GM23338 (cell line): ENCODE measurements around the gene ZNF614. TPM values are rescaled to one million over a fixed set of nuclear protein-coding genes. Genes with fewer than 3 reads are reported as not detected.

Experiments used
- ATAC-seq: fragments of 200-7000 bp; cut with Tn5 transposase; 3 replicates; pipeline ENCODE4 v1.9.1; 2020
- DNase-seq: peaks from one replicate; pipeline ENCODE4 v3.0.0-alpha.2; 2015; ENCODE audit warnings: low spot score
- H2AFZ ChIP-seq: fragments of 200-600 bp; sonication (generic); 2 replicates; pipeline ENCODE4 v1.8.0; 2016; ENCODE audit warnings: antibody characterized with exemption, mild to moderate bottlenecking, moderate library complexity
- H3F3A ChIP-seq: fragments of 200-600 bp; sonication (generic); replicated peaks from 2 replicates; pipeline ENCODE4 v1.8.0; 2017; ENCODE audit warnings: antibody characterized with exemption, mixed run types, low read depth
- H3K27ac ChIP-seq: fragments of 200-600 bp; sonication (generic); 2 replicates; pipeline ENCODE4 v1.6.1; 2016; ENCODE audit warnings: low read depth
- H3K27me3 ChIP-seq: fragments of 200-600 bp; sonication (generic); 2 replicates; pipeline ENCODE4 v1.8.0; 2016; ENCODE audit warnings: mild to moderate bottlenecking, mixed run types, moderate library complexity; ENCODE audit not compliant: insufficient read depth
- H3K36me3 ChIP-seq: fragments of 200-600 bp; sonication (generic); 2 replicates; pipeline ENCODE4 v1.8.0; 2016; ENCODE audit warnings: mild to moderate bottlenecking; ENCODE audit not compliant: insufficient read depth
- H3K4me1 ChIP-seq: fragments of 200-600 bp; sonication (generic); 2 replicates; pipeline ENCODE4 v1.8.0; 2016; ENCODE audit warnings: mild to moderate bottlenecking, moderate library complexity; ENCODE audit not compliant: insufficient read depth
- H3K4me2 ChIP-seq: fragments of 200-600 bp; sonication (generic); 2 replicates; pipeline ENCODE4 v1.7.1; 2017; ENCODE audit warnings: mixed run types
- H3K4me3 ChIP-seq: fragments of 200-600 bp; sonication (generic); 2 replicates; pipeline ENCODE4 v1.6.1; 2016; ENCODE audit warnings: mixed run types
- H3K79me2 ChIP-seq: fragments of 200-600 bp; sonication (generic); replicated peaks from 2 replicates; pipeline ENCODE4 v1.8.0; 2017; ENCODE audit warnings: mild to moderate bottlenecking; ENCODE audit not compliant: insufficient read depth
- H3K9me2 ChIP-seq: fragments of 200-600 bp; sonication (generic); 2 replicates; pipeline ENCODE4 v1.8.0; 2017; ENCODE audit not compliant: insufficient read depth
- H4K20me1 ChIP-seq: fragments of 200-600 bp; sonication (generic); replicated peaks from 2 replicates; pipeline ENCODE4 v1.8.0; 2017; ENCODE audit warnings: mild to moderate bottlenecking; ENCODE audit not compliant: insufficient read depth
- H3K27ac Mint-ChIP-seq: 2 replicates; pipeline ENCODE4 v1.8.0; 2020; ENCODE audit warnings: inconsistent platforms, mild to moderate bottlenecking, moderate library complexity, mixed read lengths
- H3K27me3 Mint-ChIP-seq: 3 replicates; pipeline ENCODE4 v1.8.0; 2022; ENCODE audit warnings: low read depth, mild to moderate bottlenecking, moderate library complexity, mixed read lengths, inconsistent platforms; ENCODE audit not compliant: insufficient read depth, poor library complexity
- H3K36me3 Mint-ChIP-seq: 3 replicates; pipeline ENCODE4 v1.8.0; 2021; ENCODE audit warnings: low read depth, mild to moderate bottlenecking, inconsistent platforms, moderate library complexity, mixed read lengths
- H3K4me1 Mint-ChIP-seq: 3 replicates; pipeline ENCODE4 v1.8.0; 2020; ENCODE audit warnings: mild to moderate bottlenecking, inconsistent platforms, mixed read lengths
- H3K4me3 Mint-ChIP-seq: 3 replicates; pipeline ENCODE4 v1.8.0; 2021; ENCODE audit warnings: moderate library complexity, mild to moderate bottlenecking, inconsistent platforms, mixed read lengths
- H3K9me3 Mint-ChIP-seq: 3 replicates; pipeline ENCODE4 v1.8.0; 2020; ENCODE audit warnings: moderate library complexity, mild to moderate bottlenecking, inconsistent platforms, mixed read lengths
- CREB1 ChIP-seq: fragments of 250-450 bp; sonication (Bioruptor Pico); IDR thresholded peaks from 2 replicates; pipeline ENCODE4 v1.5.0; 2020; ENCODE audit warnings: low read depth, mild to moderate bottlenecking, moderate library complexity
- CTCF ChIP-seq, 2 experiments: fragments of 200-600 bp in 1 of 2; sonication (generic) in 1 of 2; conservative IDR thresholded peaks; 2 replicates each; pipeline versions ENCODE4 v1.5.1 to v1.6.1; 2016 to 2017; ENCODE audit warnings: antibody characterized with exemption in 2 of 2, low read depth in 2 of 2, mild to moderate bottlenecking in 2 of 2, moderate library complexity in 1 of 2
- ETS1 ChIP-seq: IDR thresholded peaks from 2 replicates; pipeline ENCODE4 v1.6.1; 2016; ENCODE audit warnings: antibody characterized with exemption
- EZH2 ChIP-seq: fragments of 200-600 bp; sonication (generic); IDR thresholded peaks from one replicate; pipeline ENCODE4 v1.8.0; 2017; ENCODE audit warnings: antibody characterized with exemption, mild to moderate bottlenecking, low read depth; ENCODE audit not compliant: unreplicated experiment
- EZH2phosphoT487 ChIP-seq: fragments of 200-600 bp; sonication (generic); IDR thresholded peaks from one replicate; pipeline ENCODE4 v1.8.1; 2018; ENCODE audit warnings: antibody characterized with exemption; ENCODE audit not compliant: unreplicated experiment
- JUNB ChIP-seq: IDR thresholded peaks from one replicate; pipeline ENCODE4 v1.6.1; 2016; ENCODE audit warnings: antibody characterized with exemption; ENCODE audit not compliant: unreplicated experiment
- NANOG ChIP-seq: IDR thresholded peaks from 2 replicates; pipeline ENCODE4 v1.6.1; 2016; ENCODE audit warnings: antibody characterized with exemption, borderline replicate concordance
- REST ChIP-seq: IDR thresholded peaks from one replicate; pipeline ENCODE4 v1.6.1; 2018; ENCODE audit warnings: antibody characterized with exemption; ENCODE audit not compliant: unreplicated experiment
- STAT1 ChIP-seq: IDR thresholded peaks from one replicate; pipeline ENCODE4 v1.6.1; 2016; ENCODE audit warnings: antibody characterized with exemption; ENCODE audit not compliant: unreplicated experiment
- ZNF114 ChIP-seq: fragments of 250-450 bp; sonication (Bioruptor Pico); IDR thresholded peaks from 2 replicates; pipeline ENCODE4 v1.5.0; 2020; ENCODE audit warnings: mild to moderate bottlenecking, moderate library complexity
- ZNF331 ChIP-seq: fragments of 250-450 bp; sonication (Bioruptor Pico); IDR thresholded peaks from 2 replicates; pipeline ENCODE4 v1.5.0; 2020; ENCODE audit warnings: low read depth, mild to moderate bottlenecking, moderate library complexity
- ZNF462 ChIP-seq: fragments of 250-450 bp; sonication (Bioruptor Pico); IDR thresholded peaks from 2 replicates; pipeline ENCODE4 v1.5.0; 2020; ENCODE audit warnings: mild to moderate bottlenecking, moderate library complexity
- polyA plus RNA-seq: library from polyadenylated mRNA; unstranded; fragments of >200 nt; fragmentation: Nextera tagmentation; extraction: Ambion mirVana; gene quantifications from 2 replicates; pipeline ENCODE4 v1.2.1, GENCODE V29; 2016
- total RNA-seq: library from RNA; depleted of rRNA; stranded (reverse); fragments of >200 nt; shearing (Covaris generic); gene quantifications from 2 replicates; pipeline ENCODE4 v1.2.3, GENCODE V29; 2014

ZNF614 gene
- total and polyA plus RNA-seq, 2 experiments from 2014 or later: 9.1 to 26.2 TPM

- 0 out of 3 replicates have a peak, but pooled peaks cover 1% of the 10 kb centered on the region for H3K4me1 Mint-ChIP-seq
- Histone ChIP-seq H3K4me3 (no peak overlapping the region), H3K79me2 (peaks cover 55% of the 10 kb centered on the region), H4K20me1 (no peaks in the 10 kb centered on the region), H3K4me2 (no peak overlapping the region), H3K9me2 (no peaks in the 10 kb centered on the region), H3K36me3 (no peaks in the 10 kb centered on the region), H3K4me1 (0 out of 2 replicates have a peak, but pooled peaks cover 3% of the 10 kb centered on the region), H3K27me3 (no peaks in the 10 kb centered on the region), H3F3A (no peaks in the 10 kb centered on the region), H3K27ac (no peak overlapping the region), H2AFZ (no peak overlapping the region)
- DNase-seq (no peak), ATAC-seq (no peak)
- TF ChIP-seq EZH2: no peak
- no peak for TF ChIP-seq ZNF462 (CRISPR knock-in tag)
- TF ChIP-seq STAT1: no peak
- no peak for TF ChIP-seq NANOG
- no peak for TF ChIP-seq EZH2phosphoT487
- TF ChIP-seq REST: no peak
- TF ChIP-seq ETS1: no peak
- no peak for TF ChIP-seq ZNF114
- no peak for TF ChIP-seq ZNF331 (CRISPR knock-in tag)
- TF ChIP-seq JUNB: no peak
- no peak for TF ChIP-seq CTCF (conservative IDR thresholded peaks at IDR 0.05; ENCODE audit: low read depth in 2 of 2)
- no peak for TF ChIP-seq CREB1
- no peak overlapping the region for H3K4me3 Mint-ChIP-seq
- H3K27ac Mint-ChIP-seq: no peak overlapping the region
- H3K36me3 Mint-ChIP-seq: peaks cover 71% of the 10 kb centered on the region
- H3K27me3 Mint-ChIP-seq: peaks cover 2% of the 10 kb centered on the region
- H3K9me3 Mint-ChIP-seq: peaks cover 55% of the 10 kb centered on the region
These were observed 48.0 kb downstream of the ZNF614 start for GRCh38 chr19:51980116-51980736.
